GM12878 (cell line): ENCODE data around the gene ALG12. TPM values are rescaled to one million over a fixed set of nuclear protein-coding genes. Genes with fewer than 3 reads are reported as not detected.

ENCODE experiments used
- ATAC-seq: fragments of 200-7000 bp; cut with Tn5 transposase; 3 replicates; pipeline ENCODE4 v1.9.1; 2020; ENCODE audit warnings: mild to moderate bottlenecking, moderate library complexity
- BruUV-seq: library from RNA; stranded (reverse); fragments of 400-500 nt; replicated peaks from 2 replicates; lab custom pipeline; 2021; lab: Mats Ljungman, UMichigan
- CTCF ChIA-PET: fragments of 300-600 bp; sonication (Branson Sonifier 250); formaldehyde crosslinking; extraction: SDS; loops from one replicate; lab custom pipeline; 2021; ENCODE audit warnings: inconsistent platforms; lab: Yijun Ruan, JAX
- POLR2A ChIA-PET: fragments of 350-600 bp; formaldehyde crosslinking; extraction: SDS; loops from one replicate; lab custom pipeline; 2021; ENCODE audit warnings: inconsistent platforms; lab: Charles Lee
- RAD21 ChIA-PET: fragments of 300-600 bp; sonication (Branson Sonifier 250); formaldehyde crosslinking; loops from one replicate; lab custom pipeline; 2023; ENCODE audit warnings: antibody characterized with exemption; ENCODE audit not compliant: unreplicated experiment; lab: Charles Lee
- SMC1A ChIA-PET: fragments of 300-600 bp; sonication (Branson Sonifier 250); formaldehyde crosslinking; loops from one replicate; lab custom pipeline; 2023; ENCODE audit not compliant: unreplicated experiment, uncharacterized antibody; lab: Charles Lee
- DNase-seq: peaks from one replicate; pipeline ENCODE4 v3.0.0-alpha.2; 2011; ENCODE audit warnings: low read depth, low spot score
- FAIRE-seq: peaks from 3 replicates; lab custom pipeline; 2011; peaks lifted over from hg19 to GRCh38; lab: Jason Lieb, UNC
- H2AFZ ChIP-seq: 2 replicates; pipeline ENCODE4 v1.6.0; 2011; ENCODE audit warnings: low read depth, low read length, control low read depth; ENCODE audit not compliant: control insufficient read depth
- H3K27ac ChIP-seq: 2 replicates; pipeline ENCODE4 v1.5.1; 2011; ENCODE audit warnings: control low read depth; ENCODE audit not compliant: control insufficient read depth, insufficient read depth
- H3K27me3 ChIP-seq, 2 experiments: replicated peaks in 1 of 2; 2 replicates each; pipeline versions ENCODE4 v1.6.0 to v1.6.1; 2011; ENCODE audit warnings: low read length in 1 of 2; ENCODE audit not compliant: control insufficient read depth in 2 of 2, insufficient read depth in 2 of 2
- H3K36me3 ChIP-seq, 2 experiments: 2 replicates each; pipeline ENCODE4 v1.5.1; 2011; ENCODE audit warnings: low read length in 1 of 2; ENCODE audit not compliant: control insufficient read depth in 2 of 2, insufficient read depth in 2 of 2
- H3K4me1 ChIP-seq: 2 replicates; pipeline ENCODE4 v1.6.1; 2011; ENCODE audit warnings: mild to moderate bottlenecking, low read length, moderate library complexity, mixed read lengths; ENCODE audit not compliant: control insufficient read depth, insufficient read depth
- H3K4me2 ChIP-seq: 2 replicates; pipeline ENCODE4 v1.6.0; 2011; ENCODE audit warnings: control low read depth; ENCODE audit not compliant: control insufficient read depth, insufficient read depth
- H3K4me3 ChIP-seq: fragments of 200-600 bp; sonication (generic); 2 replicates; pipeline ENCODE4 v1.5.1; 2016
- H3K79me2 ChIP-seq: 2 replicates; pipeline ENCODE4 v1.6.0; 2011; ENCODE audit warnings: low read length; ENCODE audit not compliant: control insufficient read depth, insufficient read depth
- H3K9ac ChIP-seq: 2 replicates; pipeline ENCODE4 v1.8.0; 2011; ENCODE audit warnings: low read length, control low read depth, mixed read lengths; ENCODE audit not compliant: control insufficient read depth, insufficient read depth
- H3K9me3 ChIP-seq: replicated peaks from 3 replicates; pipeline ENCODE4 v1.5.1; 2011; ENCODE audit warnings: mild to moderate bottlenecking, low read length; ENCODE audit not compliant: control insufficient read depth, insufficient read depth
- H4K20me1 ChIP-seq: 2 replicates; pipeline ENCODE4 v1.6.0; 2011; ENCODE audit not compliant: control insufficient read depth, insufficient read depth
- ATF2 ChIP-seq: IDR thresholded peaks from 2 replicates; pipeline ENCODE4 v1.6.1; 2012; ENCODE audit warnings: low read length, inconsistent platforms
- CBFB ChIP-seq: IDR thresholded peaks from 2 replicates; pipeline ENCODE4 v1.6.1; 2016; ENCODE audit warnings: antibody characterized with exemption, low read depth
- CEBPZ ChIP-seq: fragments of 150-350 bp; IDR thresholded peaks from 2 replicates; pipeline ENCODE4 v1.6.1; 2016; ENCODE audit warnings: low read depth, low read length
- EED ChIP-seq: sonication (generic); IDR thresholded peaks from 2 replicates; pipeline ENCODE4 v1.6.1; 2016; ENCODE audit warnings: antibody characterized with exemption, low read depth
- ESRRA ChIP-seq: IDR thresholded peaks from 2 replicates; pipeline ENCODE4 v1.6.1; 2012; ENCODE audit warnings: mild to moderate bottlenecking, low read length, improper control_type of control experiment
- HSF1 ChIP-seq: fragments of 150-350 bp; IDR thresholded peaks from 2 replicates; pipeline ENCODE4 v1.6.1; 2014; ENCODE audit warnings: mild to moderate bottlenecking, low read depth, low read length
- LARP7 ChIP-seq: fragments of 450-650 bp; IDR thresholded peaks from 2 replicates; pipeline ENCODE4 v1.6.1; 2017; ENCODE audit warnings: mild to moderate bottlenecking
- NRF1 ChIP-seq: conservative IDR thresholded peaks from 2 replicates; pipeline ENCODE4 v1.6.1; 2011; ENCODE audit warnings: mild to moderate bottlenecking, low read depth, low read length, improper control_type of control experiment
- ZBTB11 ChIP-seq: fragments of 450-650 bp; formaldehyde crosslinking; IDR thresholded peaks from 2 replicates; pipeline ENCODE4 v1.5.0; 2022; ENCODE audit warnings: mild to moderate bottlenecking, missing genetic modification characterization
- ZNF622 ChIP-seq: fragments of 450-650 bp; IDR thresholded peaks from 2 replicates; pipeline ENCODE4 v1.6.1; 2017; ENCODE audit warnings: mild to moderate bottlenecking, inconsistent platforms
- WGBS: methylation state at CpG from one replicate; pipeline ENCODE4 v1.1.6; 2016; ENCODE audit warnings: low lambda C conversion rate; ENCODE audit not compliant: insufficient replicate concordance, insufficient coverage; ENCODE audit errors: missing lambda C conversion rate; 5-methylcytosine and 5-hydroxymethylcytosine counted together
- in situ Hi-C: fragments of 300-500 bp; cut with MboI; formaldehyde crosslinking; loops from 9 replicates; pipeline ENCODE4 v1.14.3; 2018; ENCODE audit warnings: mixed read lengths
- intact Hi-C: fragments of 100-400 bp; cut with micrococcal nuclease; formaldehyde crosslinking; loops from one replicate; pipeline ENCODE4 v1.14.2; 2022; ENCODE audit not compliant: unreplicated experiment
- polyA plus RNA-seq, 11 experiments: library from polyadenylated mRNA; depleted of rRNA in 4 of 11; unstranded in 6 of 11; stranded (reverse) in 5 of 11; fragments of >200 nt; fragmentation: Nextera tagmentation in 4 of 11; fragmentation: Illumina TruSeq in 1 of 11; extraction: Ambion mirVana in 4 of 11; extraction: Trizol in 1 of 11; gene quantifications; 1 replicate in 1 of 11; 2 replicates in 10 of 11; pipeline versions ENCODE4 v1.2.1 to v1.2.3, GENCODE V29; 2011 to 2016; ENCODE audit warnings: inconsistent platforms in 2 of 11, missing spikeins in 2 of 11, low read depth in 1 of 11
- total RNA-seq, 4 experiments: library from RNA; depleted of rRNA in 3 of 4; stranded (reverse); fragments of >200 nt in 3 of 4; fragmentation: Illumina TruSeq in 1 of 4; extraction: Trizol in 1 of 4; gene quantifications; 2 replicates each; pipeline versions ENCODE4 v1.2.1 to v1.2.3, GENCODE V29; 2013 to 2021

The ALG12 gene
- total and polyA plus RNA-seq, 10 of the 15 experiments (the other 5 are each of a cell fraction or from before 2014, with no cell fraction given), result 0.22 to 23.4 (median 6.6) TPM

GRCh38 chr22:49905465-49905864 lies 12.8 kb downstream of the ALG12 start:
- ChIA-PET RAD21 (no interaction called here), CTCF (no interaction called here), SMC1A (no interaction called here), POLR2A (interaction anchor here (0.5 kb wide), 1 partner anchor 93 kb away, joined by 4 read pairs; no protein-coding TSS in a partner anchor)
- in situ Hi-C loops, result no loop called here
- Histone ChIP-seq H3K27me3 (no peaks in the 10 kb centered on the region), H4K20me1 (no peaks in the 10 kb centered on the region), H3K27ac (no peak overlapping the region), H3K36me3 (peaks cover 0 to 17% of the 10 kb centered on the region in 2 experiments; a peak in 3 of 4 replicates), H2AFZ (no peak overlapping the region), H3K79me2 (no peaks in the 10 kb centered on the region), H3K4me1 (no peaks in the 10 kb centered on the region), H3K9me3 (no peaks in the 10 kb centered on the region; the same call in 2 of the 3 replicates), H3K4me3 (no peak overlapping the region), H3K4me2 (no peak overlapping the region), H3K9ac (no peak overlapping the region)
- whole genome bisulfite sequencing, result 95% methylated on average over 18 of the region's 18 CpGs
- DNase-seq, result no peak
- intact Hi-C loops, result no loop called here
- no peak for TF ChIP-seq CEBPZ
- TF ChIP-seq LARP7, result no peak
- no peak for TF ChIP-seq ZBTB11 (CRISPR knock-in tag)
- TF ChIP-seq ATF2, result no peak
- no peak for TF ChIP-seq ESRRA
- TF ChIP-seq EED, result no peak
- no peak for TF ChIP-seq CBFB
- TF ChIP-seq HSF1, result no peak
- TF ChIP-seq ZNF622, result no peak
- TF ChIP-seq NRF1, result no peak
- ATAC-seq, result no peak
- no TSS peak for BruUV-seq
- FAIRE-seq, result no peak
